SK-N-SH (cell line): ENCODE results near the gene ERV3-1.
"Not testable (repeated sequence)": the region's sequence is repeated elsewhere in the genome, so short reads cannot be mapped to it uniquely, and the experiment has no call there.

Source experiments
- CTCF ChIP-seq: fragments of 200-600 bp; sonication (generic); IDR thresholded peaks from 2 replicates; pipeline ENCODE4 v1.6.1; 2017; ENCODE audit warnings: antibody characterized with exemption, mild to moderate bottlenecking, moderate library complexity
- EP300 ChIP-seq, 2 experiments: IDR thresholded peaks; 2 replicates each; pipeline versions ENCODE4 v1.4.0 to v1.6.1; 2012; ENCODE audit warnings: borderline replicate concordance in 1 of 2, low read depth in 1 of 2, low read length in 1 of 2
- GATA2 ChIP-seq: sonication (generic); formaldehyde crosslinking; IDR thresholded peaks from 2 replicates; pipeline ENCODE4 v1.5.0; 2020; ENCODE audit warnings: mild to moderate bottlenecking, missing genetic modification reagents
- MAX ChIP-seq: IDR thresholded peaks from 2 replicates; pipeline ENCODE4 v1.4.0; 2012; ENCODE audit warnings: low read depth
- POLR2AphosphoS5 ChIP-seq: IDR thresholded peaks from 2 replicates; pipeline ENCODE4 v1.6.1; 2012; ENCODE audit warnings: low read depth, low read length
- RAD21 ChIP-seq: IDR thresholded peaks from 2 replicates; pipeline ENCODE4 v1.6.1; 2012; ENCODE audit warnings: mild to moderate bottlenecking, low read length
- REST ChIP-seq: IDR thresholded peaks from 2 replicates; pipeline ENCODE4 v1.6.1; 2012; ENCODE audit warnings: mild to moderate bottlenecking, low read depth, low read length, moderate library complexity
- ZBTB33 ChIP-seq: IDR thresholded peaks from 2 replicates; pipeline ENCODE4 v1.4.0; 2012; ENCODE audit warnings: low read depth, borderline replicate concordance

GRCh38 chr7:65033391-65033790 lies 26.9 kb upstream of the ERV3-1 start:
- TF ChIP-seq CTCF; EP300 (IDR thresholded peaks at IDR 0.05; ENCODE audit: borderline replicate concordance in 1 of 2, low read depth in 1 of 2, low read length in 1 of 2); RAD21; MAX; POLR2AphosphoS5; GATA2 (CRISPR knock-in tag); REST; ZBTB33: not testable (repeated sequence)
